Tibial nerve (tissue), 4 donors: ENCODE results near the gene UBE2F. TPM values are rescaled to one million over a fixed set of nuclear protein-coding genes. Genes with fewer than 3 reads are reported as not detected.

Experiments used
- DNase-seq, 2 donors: peaks; one replicate each; pipeline ENCODE4 v3.0.0-alpha.2; 2019; ENCODE audit warnings: low spot score in 2 of 2
- H3K27ac ChIP-seq, 4 donors: fragments of 200-600 bp; sonication (generic) in 3 of 4; one replicate each; pipeline ENCODE4 v1.5.1; 2017 to 2019; ENCODE audit warnings: mild to moderate bottlenecking in 1 of 4
- H3K27me3 ChIP-seq, 2 donors: fragments of 200-600 bp; sonication (generic) in 1 of 2; one replicate each; pipeline versions ENCODE4 v1.5.1 to v1.6.0; 2017 to 2019
- H3K36me3 ChIP-seq, 3 donors: fragments of 200-600 bp; sonication (generic); one replicate each; pipeline ENCODE4 v1.5.1; 2018 to 2019
- H3K4me1 ChIP-seq, 4 donors: fragments of 200-600 bp; sonication (generic) in 3 of 4; one replicate each; pipeline ENCODE4 v1.5.1; 2017 to 2019
- H3K4me3 ChIP-seq, 4 donors: fragments of 200-600 bp; sonication (generic) in 3 of 4; one replicate each; pipeline ENCODE4 v1.5.1; 2017 to 2019; ENCODE audit warnings: mild to moderate bottlenecking in 1 of 4, moderate library complexity in 1 of 4
- H3K9me3 ChIP-seq, 4 donors: fragments of 200-600 bp; sonication (generic) in 3 of 4; one replicate each; pipeline ENCODE4 v1.5.1; 2017 to 2019
- EP300 ChIP-seq, 2 donors: sonication (generic); formaldehyde crosslinking; IDR thresholded peaks; one replicate each; pipeline ENCODE4 v1.6.1; 2017; ENCODE audit warnings: antibody characterized with exemption in 2 of 2, mild to moderate bottlenecking in 1 of 2
- POLR2A ChIP-seq, 2 donors: fragments of 450-650 bp; IDR thresholded peaks; one replicate each; pipeline ENCODE4 v1.6.1; 2017; ENCODE audit warnings: antibody characterized with exemption in 2 of 2, mild to moderate bottlenecking in 2 of 2, moderate library complexity in 2 of 2
- WGBS, 2 donors: methylation state at CpG; one replicate each; pipeline ENCODE4 v1.1.5; 2018; 5-methylcytosine and 5-hydroxymethylcytosine counted together
- total RNA-seq, 4 donors: library from RNA; depleted of rRNA; stranded (reverse); fragments of >200 nt; gene quantifications; one replicate each; pipeline ENCODE4 v1.1.0, GENCODE V29; 2016
- TF ChIP-seq, protein P1 (sequence below), 5 experiments: fragments of 200-600 bp in 3 of 5; fragments of 450-650 bp in 2 of 5; sonication (generic) in 3 of 5; IDR thresholded peaks; one replicate each; pipeline ENCODE4 v1.5.1; 2016 to 2019; ENCODE audit warnings: antibody characterized with exemption in 5 of 5, mild to moderate bottlenecking in 3 of 5, moderate library complexity in 2 of 5

UBE2F gene
- total RNA-seq, 4 donors from 2014 or later: 35.1 to 73.8 (median 41.2) TPM

DNA sequence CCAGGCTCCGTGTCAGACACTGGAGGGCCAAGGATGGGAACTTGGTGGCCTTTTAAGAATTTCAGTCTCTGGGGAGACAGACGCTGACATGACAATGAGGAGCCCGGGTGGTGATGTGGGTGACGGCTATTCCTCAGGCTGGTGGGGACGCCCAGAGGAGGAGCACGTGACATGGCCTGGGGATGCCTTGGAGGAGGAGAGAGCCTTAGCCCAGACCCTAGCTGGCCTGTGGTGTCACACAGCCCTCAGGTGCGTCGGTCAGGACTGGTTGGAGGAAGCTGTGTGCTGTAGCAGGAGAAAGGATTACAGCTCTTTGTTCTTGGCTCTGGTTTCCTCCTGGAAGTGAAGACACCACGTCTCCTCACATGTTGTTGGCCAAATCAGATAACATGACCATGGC is 54.0 kb downstream of the UBE2F start:
- WGBS, 2 donors: 96 to 97% methylated on average over 9 of the region's 9 CpGs
- Histone ChIP-seq H3K36me3 (peaks cover 0 to 37% (median 0%) of the 10 kb centered on the region in 3 donors), H3K27ac (no peak overlapping the region), H3K4me1 (no peaks in the 10 kb centered on the region), H3K4me3 (no peak overlapping the region), H3K27me3 (no peaks in the 10 kb centered on the region), H3K9me3 (no peaks in the 10 kb centered on the region)
- DNase-seq: no peak
- TF ChIP-seq EP300 (IDR thresholded peaks at IDR 0.05) (no peak), POLR2A (IDR thresholded peaks at IDR 0.05) (no peak)
- TF ChIP-seq, protein P1, sequence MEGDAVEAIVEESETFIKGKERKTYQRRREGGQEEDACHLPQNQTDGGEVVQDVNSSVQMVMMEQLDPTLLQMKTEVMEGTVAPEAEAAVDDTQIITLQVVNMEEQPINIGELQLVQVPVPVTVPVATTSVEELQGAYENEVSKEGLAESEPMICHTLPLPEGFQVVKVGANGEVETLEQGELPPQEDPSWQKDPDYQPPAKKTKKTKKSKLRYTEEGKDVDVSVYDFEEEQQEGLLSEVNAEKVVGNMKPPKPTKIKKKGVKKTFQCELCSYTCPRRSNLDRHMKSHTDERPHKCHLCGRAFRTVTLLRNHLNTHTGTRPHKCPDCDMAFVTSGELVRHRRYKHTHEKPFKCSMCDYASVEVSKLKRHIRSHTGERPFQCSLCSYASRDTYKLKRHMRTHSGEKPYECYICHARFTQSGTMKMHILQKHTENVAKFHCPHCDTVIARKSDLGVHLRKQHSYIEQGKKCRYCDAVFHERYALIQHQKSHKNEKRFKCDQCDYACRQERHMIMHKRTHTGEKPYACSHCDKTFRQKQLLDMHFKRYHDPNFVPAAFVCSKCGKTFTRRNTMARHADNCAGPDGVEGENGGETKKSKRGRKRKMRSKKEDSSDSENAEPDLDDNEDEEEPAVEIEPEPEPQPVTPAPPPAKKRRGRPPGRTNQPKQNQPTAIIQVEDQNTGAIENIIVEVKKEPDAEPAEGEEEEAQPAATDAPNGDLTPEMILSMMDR (IDR thresholded peaks at IDR 0.05): no peak

DNA sequence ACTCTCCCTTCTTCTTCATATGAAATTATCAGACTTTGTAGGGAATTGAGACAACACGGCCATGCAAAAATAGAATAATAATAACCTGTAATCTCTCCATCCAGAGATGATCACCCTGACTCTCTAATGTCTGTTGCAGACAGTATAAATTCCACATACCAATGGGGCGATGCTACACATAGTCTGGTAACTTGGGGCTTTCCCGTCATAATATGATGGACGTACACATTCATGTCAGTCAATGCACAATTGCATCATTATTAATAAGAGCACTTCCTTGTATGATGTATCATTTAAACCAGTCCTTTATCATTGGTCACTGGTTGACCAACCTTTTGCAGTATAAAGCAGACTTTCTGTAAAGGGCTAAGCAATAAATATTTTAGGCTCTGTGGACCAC is 54.5 kb downstream of the UBE2F start:
- H3K4me3 ChIP-seq: no peak overlapping the region
- DNase-seq: no peak
- H3K27ac ChIP-seq: no peak overlapping the region
- no peak for TF ChIP-seq EP300 (IDR thresholded peaks at IDR 0.05)
- TF ChIP-seq, protein P1 (IDR thresholded peaks at IDR 0.05): no peak
- no peak for TF ChIP-seq POLR2A (IDR thresholded peaks at IDR 0.05)
- 76 to 82% methylated on average over 4 of the region's 4 CpGs for WGBS, 2 donors
- H3K9me3 ChIP-seq: no peaks in the 10 kb centered on the region
- H3K4me1 ChIP-seq: no peaks in the 10 kb centered on the region
- no peaks in the 10 kb centered on the region for H3K27me3 ChIP-seq
- peaks cover 0 to 42% (median 0%) of the 10 kb centered on the region in 3 donors for H3K36me3 ChIP-seq

- H3K27me3 ChIP-seq: no peaks in the 10 kb centered on the region
- TF ChIP-seq, protein P1 (IDR thresholded peaks at IDR 0.05): no peak
- TF ChIP-seq EP300 (IDR thresholded peaks at IDR 0.05) (no peak), POLR2A (IDR thresholded peaks at IDR 0.05) (no peak)
- H3K27ac ChIP-seq: peak overlapping the region in 1 of 4 donors; percentile 18
- peaks cover 0 to 52% (median 0%) of the 10 kb centered on the region in 3 donors for H3K36me3 ChIP-seq
- 81 to 85% methylated on average over 5 of the region's 5 CpGs for WGBS, 2 donors
- no peaks in the 10 kb centered on the region for H3K4me1 ChIP-seq
- H3K4me3 ChIP-seq: no peak overlapping the region
- H3K9me3 ChIP-seq: no peaks in the 10 kb centered on the region
- no peak for DNase-seq
These were observed 55.9 kb downstream of the UBE2F start for GRCh38 chr2:238022594-238023157.

- peaks cover 0 to 51% (median 0%) of the 10 kb centered on the region in 3 donors for H3K36me3 ChIP-seq
These were observed 56.8 kb downstream of the UBE2F start for GRCh38 chr2:238023608-238024007.

GRCh38 chr2:238024986-238025385 is 58.2 kb downstream of the UBE2F start:
- no peak for DNase-seq
- TF ChIP-seq POLR2A (IDR thresholded peaks at IDR 0.05) (no peak), EP300 (IDR thresholded peaks at IDR 0.05) (no peak)
- TF ChIP-seq, protein P1 (IDR thresholded peaks at IDR 0.05): no peak
- H3K4me1 ChIP-seq: no peaks in the 10 kb centered on the region
- 86 to 88% methylated on average over 6 to 8 of the region's 8 CpGs for WGBS, 2 donors
- peaks cover 0 to 52% (median 0%) of the 10 kb centered on the region in 3 donors for H3K36me3 ChIP-seq
- H3K4me3 ChIP-seq: no peak overlapping the region
- no peaks in the 10 kb centered on the region for H3K27me3 ChIP-seq
- no peak overlapping the region for H3K27ac ChIP-seq
- H3K9me3 ChIP-seq: no peaks in the 10 kb centered on the region

More at GRCh38 chr2:238023608-238024007, 56.8 kb downstream of the UBE2F start:
- Histone ChIP-seq H3K27ac (no peak overlapping the region), H3K27me3 (no peaks in the 10 kb centered on the region), H3K4me1 (no peaks in the 10 kb centered on the region), H3K4me3 (no peak overlapping the region), H3K9me3 (no peaks in the 10 kb centered on the region)
- TF ChIP-seq EP300 (IDR thresholded peaks at IDR 0.05) (no peak), POLR2A (IDR thresholded peaks at IDR 0.05) (no peak)
- TF ChIP-seq, protein P1 (IDR thresholded peaks at IDR 0.05): no peak
- DNase-seq: no peak
- WGBS, 2 donors: 97% methylated on average over 2 of the region's 2 CpGs
